Adrenal gland (tissue), 5 donors: ENCODE measurements around the gene COPB2.
A peak's percentile ranks its signal among the peaks of the same experiment; 100 is the strongest.

Experiments
- POLR2A ChIP-seq, 2 donors: fragments of 450-650 bp; IDR thresholded peaks; one replicate each; pipeline ENCODE4 v1.6.1; 2017; ENCODE audit warnings: antibody characterized with exemption in 2 of 2, mild to moderate bottlenecking in 2 of 2, moderate library complexity in 1 of 2
- TF ChIP-seq, protein P1 (sequence below), 6 experiments: fragments of 450-650 bp in 4 of 6; fragments of 200-600 bp in 2 of 6; sonication (generic) in 1 of 6; IDR thresholded peaks; 1 replicate in 5 of 6; 2 replicates in 1 of 6; pipeline versions ENCODE4 v1.5.1 to v1.8.0; 2016 to 2021; ENCODE audit warnings: antibody characterized with exemption in 6 of 6, mild to moderate bottlenecking in 2 of 6, moderate library complexity in 1 of 6
- donor health status: DM: no; HTN: no; CAD: no.

DNA sequence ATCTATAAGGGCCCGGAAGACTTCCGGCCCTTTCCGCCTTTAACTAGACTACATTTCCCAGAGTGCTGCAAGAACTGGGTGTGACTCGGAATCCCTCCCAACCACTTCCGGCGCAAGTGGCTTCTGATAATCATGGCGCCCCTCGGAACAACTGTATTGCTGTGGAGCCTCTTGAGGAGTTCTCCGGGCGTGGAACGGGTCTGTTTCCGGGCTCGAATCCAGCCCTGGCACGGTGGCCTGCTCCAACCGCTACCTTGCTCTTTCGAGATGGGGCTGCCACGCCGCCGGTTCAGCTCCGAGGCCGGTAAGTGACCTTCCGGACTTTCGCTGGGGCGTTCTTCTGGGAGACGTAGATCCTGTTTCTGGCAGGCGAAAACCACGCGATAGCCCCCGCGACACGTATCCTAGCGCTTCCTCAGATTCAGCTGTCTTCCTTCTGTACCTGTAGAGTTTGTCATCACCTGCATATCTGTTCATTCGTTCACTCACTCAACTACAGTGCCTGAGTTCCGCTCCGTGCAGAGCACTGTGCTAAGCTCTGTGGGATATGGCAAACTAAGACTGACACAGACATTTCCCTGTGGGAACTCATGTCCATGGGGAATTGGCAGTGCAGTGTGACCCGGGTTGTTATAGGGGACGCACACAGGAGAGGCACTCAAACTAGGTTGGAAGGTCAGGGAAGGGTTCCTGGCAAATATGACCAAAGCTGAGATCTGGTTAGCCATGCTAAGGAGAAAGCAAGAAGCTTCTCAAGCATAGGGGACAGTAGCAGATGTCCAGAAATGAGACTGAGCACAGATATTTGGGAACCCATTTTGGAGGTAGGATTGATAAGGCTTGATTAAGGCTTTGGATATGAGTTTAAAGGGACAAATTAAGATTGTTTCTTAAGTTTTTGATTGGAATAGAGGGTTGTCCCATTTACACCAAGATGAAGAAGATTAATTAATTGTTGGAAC, 45.3 kb downstream of the COPB2 start, which contains the start of gene MRPS22:
- TF ChIP-seq, protein P1, sequence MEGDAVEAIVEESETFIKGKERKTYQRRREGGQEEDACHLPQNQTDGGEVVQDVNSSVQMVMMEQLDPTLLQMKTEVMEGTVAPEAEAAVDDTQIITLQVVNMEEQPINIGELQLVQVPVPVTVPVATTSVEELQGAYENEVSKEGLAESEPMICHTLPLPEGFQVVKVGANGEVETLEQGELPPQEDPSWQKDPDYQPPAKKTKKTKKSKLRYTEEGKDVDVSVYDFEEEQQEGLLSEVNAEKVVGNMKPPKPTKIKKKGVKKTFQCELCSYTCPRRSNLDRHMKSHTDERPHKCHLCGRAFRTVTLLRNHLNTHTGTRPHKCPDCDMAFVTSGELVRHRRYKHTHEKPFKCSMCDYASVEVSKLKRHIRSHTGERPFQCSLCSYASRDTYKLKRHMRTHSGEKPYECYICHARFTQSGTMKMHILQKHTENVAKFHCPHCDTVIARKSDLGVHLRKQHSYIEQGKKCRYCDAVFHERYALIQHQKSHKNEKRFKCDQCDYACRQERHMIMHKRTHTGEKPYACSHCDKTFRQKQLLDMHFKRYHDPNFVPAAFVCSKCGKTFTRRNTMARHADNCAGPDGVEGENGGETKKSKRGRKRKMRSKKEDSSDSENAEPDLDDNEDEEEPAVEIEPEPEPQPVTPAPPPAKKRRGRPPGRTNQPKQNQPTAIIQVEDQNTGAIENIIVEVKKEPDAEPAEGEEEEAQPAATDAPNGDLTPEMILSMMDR (IDR thresholded peaks at IDR 0.05): no peak
- peak in 1 of 2 donors; percentile 52 for TF ChIP-seq POLR2A (IDR thresholded peaks at IDR 0.05)
